K562 (cell line): ENCODE data around the gene TCOF1. TPM values are rescaled to one million over a fixed set of nuclear protein-coding genes. Genes with fewer than 3 reads are reported as not detected.

Experiments
- ATAC-seq: fragments of 200-7000 bp; cut with Tn5 transposase; 3 replicates; pipeline ENCODE4 v1.9.1; 2020; ENCODE audit warnings: moderate library complexity
- BruUV-seq: library from RNA; stranded (reverse); fragments of 400-500 nt; replicated peaks from 2 replicates; lab custom pipeline; 2021; lab: Mats Ljungman, UMichigan
- CTCF ChIA-PET: fragments of 300-600 bp; formaldehyde crosslinking; extraction: SDS; loops from one replicate; lab custom pipeline; 2021; ENCODE audit warnings: low intra/inter-chr PET ratio; lab: Yijun Ruan, JAX
- POLR2A ChIA-PET: fragments of 300-600, 350-650 bp; sonication (Branson Sonifier 250); formaldehyde crosslinking; extraction: SDS; loops from one replicate; lab custom pipeline; 2021; ENCODE audit warnings: antibody characterized with exemption, inconsistent platforms; lab: Yijun Ruan, JAX
- DNase-seq, 4 experiments: peaks; one replicate each; pipeline versions ENCODE4 v3.0.0 to v3.0.0-alpha.2; 2011 to 2018; ENCODE audit warnings: low spot score in 3 of 4, mixed read lengths in 3 of 4; ENCODE audit errors: extremely low read depth in 1 of 4
- FAIRE-seq: peaks from 2 replicates; lab custom pipeline; 2011; peaks lifted over from hg19 to GRCh38; lab: Jason Lieb, UNC
- H2AFZ ChIP-seq: 2 replicates; pipeline ENCODE4 v1.6.0; 2011; ENCODE audit warnings: low read depth, low read length, control low read depth, inconsistent platforms
- H3K27ac ChIP-seq: fragments of 200-600 bp; 3 replicates; pipeline ENCODE4 v1.8.0; 2011; ENCODE audit warnings: low read depth, mild to moderate bottlenecking, control low read depth, inconsistent platforms, low read length, moderate library complexity, mixed read lengths; ENCODE audit errors: extremely low read depth
- H3K27me3 ChIP-seq, 2 experiments: fragments of 300-600 bp in 1 of 2; 2 replicates in 1 of 2; 3 replicates in 1 of 2; pipeline versions ENCODE4 v1.6.0 to v1.8.0; 2011; ENCODE audit warnings: inconsistent platforms in 2 of 2, low read length in 2 of 2, mild to moderate bottlenecking in 1 of 2, mixed read lengths in 1 of 2, moderate library complexity in 1 of 2; ENCODE audit not compliant: control insufficient read depth in 2 of 2, insufficient read depth in 2 of 2
- H3K36me3 ChIP-seq: fragments of 300-600 bp; 3 replicates; pipeline ENCODE4 v1.8.0; 2011; ENCODE audit warnings: mild to moderate bottlenecking, low read length, inconsistent platforms; ENCODE audit not compliant: control insufficient read depth, insufficient read depth
- H3K4me1 ChIP-seq, 2 experiments: fragments of 200-600 bp in 1 of 2; replicated peaks in 1 of 2; 2 replicates in 1 of 2; 3 replicates in 1 of 2; pipeline versions ENCODE4 v1.5.1 to v1.8.0; 2011; ENCODE audit warnings: inconsistent platforms in 2 of 2, low read length in 2 of 2, mild to moderate bottlenecking in 1 of 2, mixed read lengths in 1 of 2, moderate library complexity in 1 of 2; ENCODE audit not compliant: control insufficient read depth in 2 of 2, insufficient read depth in 2 of 2
- H3K4me2 ChIP-seq: 2 replicates; pipeline ENCODE4 v1.6.1; 2011; ENCODE audit warnings: low read length, control low read depth, inconsistent platforms, mixed read lengths; ENCODE audit not compliant: insufficient read depth
- H3K4me3 ChIP-seq: fragments of 200-600 bp; sonication (generic), shearing (Covaris generic); 2 replicates; pipeline ENCODE4 v1.5.1; 2016; ENCODE audit warnings: control low read depth, inconsistent platforms
- H3K79me2 ChIP-seq: fragments of 200-600 bp; 3 replicates; pipeline ENCODE4 v1.8.0; 2011; ENCODE audit warnings: low read length, inconsistent platforms; ENCODE audit not compliant: control insufficient read depth, insufficient read depth
- H3K9ac ChIP-seq, 2 experiments: 2 replicates each; pipeline versions ENCODE4 v1.6.0 to v1.6.1; 2011; ENCODE audit warnings: low read depth in 2 of 2, low read length in 2 of 2, control low read depth in 1 of 2, inconsistent platforms in 1 of 2, mild to moderate bottlenecking in 1 of 2, mixed read lengths in 1 of 2; ENCODE audit not compliant: insufficient read depth in 1 of 2
- H3K9me1 ChIP-seq: one replicate; pipeline ENCODE4 v1.6.0; 2011; ENCODE audit warnings: inconsistent platforms, mild to moderate bottlenecking, low read length, moderate library complexity; ENCODE audit not compliant: control insufficient read depth, insufficient read depth
- H3K9me3 ChIP-seq: replicated peaks from 2 replicates; pipeline ENCODE4 v1.5.1; 2011; ENCODE audit warnings: low read depth, low read length, inconsistent platforms; ENCODE audit not compliant: control insufficient read depth, insufficient read depth
- H4K20me1 ChIP-seq: replicated peaks from 2 replicates; pipeline ENCODE4 v1.6.1; 2011; ENCODE audit warnings: low read length, inconsistent platforms, mixed read lengths; ENCODE audit not compliant: control insufficient read depth, insufficient read depth
- CBFA2T3 ChIP-seq: fragments of 450-650 bp; IDR thresholded peaks from 2 replicates; pipeline ENCODE4 v1.6.1; 2017
- DPF2 ChIP-seq: fragments of 450-650 bp; IDR thresholded peaks from 2 replicates; pipeline ENCODE4 v1.6.1; 2016
- ESRRA ChIP-seq: fragments of 450-650 bp; IDR thresholded peaks from 2 replicates; pipeline ENCODE4 v1.6.1; 2014; ENCODE audit warnings: low read depth, mild to moderate bottlenecking, moderate library complexity, borderline replicate concordance
- EZH2 ChIP-seq: IDR thresholded peaks from 2 replicates; pipeline ENCODE4 v1.6.1; 2012; ENCODE audit warnings: low read depth, mild to moderate bottlenecking, inconsistent platforms, low read length, borderline replicate concordance
- FOXK2 ChIP-seq, 2 experiments: fragments of 450-650 bp; IDR thresholded peaks in 1 of 2; conservative IDR thresholded peaks in 1 of 2; 2 replicates each; pipeline ENCODE4 v1.6.1; 2016; ENCODE audit warnings: low read depth in 2 of 2, mild to moderate bottlenecking in 1 of 2
- PATZ1 ChIP-seq: fragments of 250-450 bp; sonication (Bioruptor Pico); IDR thresholded peaks from 2 replicates; pipeline ENCODE4 v1.5.0; 2020; ENCODE audit warnings: mild to moderate bottlenecking, borderline replicate concordance
- PHB ChIP-seq: fragments of 250-450 bp; sonication (Bioruptor Pico); IDR thresholded peaks from 2 replicates; pipeline ENCODE4 v1.5.0; 2021
- REST ChIP-seq, 2 experiments: fragments of 450-650 bp; formaldehyde crosslinking in 1 of 2; IDR thresholded peaks; 2 replicates each; pipeline versions ENCODE4 v1.4.0 to v1.6.1; 2014 to 2020; ENCODE audit warnings: mild to moderate bottlenecking in 2 of 2, borderline replicate concordance in 1 of 2, low read depth in 1 of 2
- ZNF12 ChIP-seq: sonication (generic); formaldehyde crosslinking; IDR thresholded peaks from 2 replicates; pipeline ENCODE4 v1.4.0; 2020; ENCODE audit warnings: mild to moderate bottlenecking, missing genetic modification reagents
- WGBS: fragments of 100-300 bp; shearing (Covaris generic); methylation state at CpG from one replicate; pipeline ENCODE4 v1.1.6; 2016; ENCODE audit warnings: low coverage, mixed read lengths; ENCODE audit not compliant: insufficient coverage; ENCODE audit errors: missing lambda C conversion rate; 5-methylcytosine and 5-hydroxymethylcytosine counted together
- in situ Hi-C: fragments of 300-500 bp; cut with MboI; formaldehyde crosslinking; loops from 4 replicates; pipeline ENCODE4 v1.15.0; 2018; ENCODE audit warnings: inconsistent platforms, mixed read lengths
- intact Hi-C: fragments of 100-400 bp; cut with micrococcal nuclease; formaldehyde crosslinking; loops from 2 replicates; pipeline ENCODE4 v1.14.2; 2022
- polyA plus RNA-seq, 8 experiments: library from polyadenylated mRNA; depleted of rRNA in 4 of 8; stranded (reverse) in 5 of 8; unstranded in 3 of 8; fragments of >200 nt; fragmentation: Nextera tagmentation in 2 of 8; fragmentation: Illumina TruSeq in 1 of 8; extraction: Ambion mirVana in 2 of 8; extraction: Trizol in 1 of 8; gene quantifications; 2 replicates each; pipeline versions ENCODE4 v1.2.1 to v1.2.3, GENCODE V29; 2011 to 2014; ENCODE audit warnings: inconsistent platforms in 1 of 8, missing spikeins in 1 of 8
- total RNA-seq, 7 experiments: library from RNA; depleted of rRNA in 6 of 7; stranded (reverse); fragments of >200 nt in 6 of 7; fragmentation: Illumina TruSeq in 2 of 7; extraction: Trizol in 2 of 7; gene quantifications; 2 replicates each; pipeline versions ENCODE4 v1.2.1 to v1.2.3, GENCODE V29; 2011 to 2021; ENCODE audit warnings: low replicate concordance in 1 of 7

TCOF1 gene
- total and polyA plus RNA-seq, 9 of the 15 experiments (the other 6 are each of a cell fraction or from before 2014, with no cell fraction given), result 9.8 to 134 (median 61.7) TPM

- no peak for TF ChIP-seq EZH2
- no peak for TF ChIP-seq ZNF12 (CRISPR knock-in tag)
- TF ChIP-seq FOXK2 (conservative IDR thresholded peaks at IDR 0.05 in 1 of 2, IDR thresholded peaks at IDR 0.05 in 1 of 2; ENCODE audit: low read depth in 2 of 2), result no peak
- no peak for TF ChIP-seq DPF2
- TF ChIP-seq ESRRA, result no peak
- no peak for TF ChIP-seq PATZ1 (CRISPR knock-in tag)
These were observed 18.3 kb upstream of the TCOF1 start (continued) for GRCh38 chr5:150339165-150339564.

GRCh38 chr5:150339841-150340240 is 17.7 kb upstream of the TCOF1 start:
- H3K9me3 ChIP-seq, result no peaks in the 10 kb centered on the region
- no peak overlapping the region for H3K4me3 ChIP-seq
- no peaks in the 10 kb centered on the region for H3K79me2 ChIP-seq
- peaks cover 11 to 30% of the 10 kb centered on the region in 2 experiments; a peak in 4 of 5 replicates for H3K27me3 ChIP-seq
- H3K4me2 ChIP-seq, result no peak overlapping the region
- no peaks in the 10 kb centered on the region for H3K36me3 ChIP-seq
- no TSS peak for BruUV-seq
- no peaks in the 10 kb centered on the region for H4K20me1 ChIP-seq
- no peak overlapping the region for H2AFZ ChIP-seq
- H3K4me1 ChIP-seq, result no peaks in the 10 kb centered on the region
- in situ Hi-C loops, result no loop called here
- 8% methylated on average over 4 of the region's 4 CpGs for WGBS
- no peak for DNase-seq
- no peak overlapping the region for H3K9ac ChIP-seq
- ChIA-PET CTCF (no interaction called here), POLR2A (interaction anchor here (0.6 to 0.7 kb wide), 4 partner anchors 49 to 173 kb away, joined by 3 to 4 read pairs (median 3); partner anchors contain the start of gene CDX1)
- ATAC-seq, result no peak
- no peak for TF ChIP-seq REST (IDR thresholded peaks at IDR 0.05; ENCODE audit: borderline replicate concordance)
- no peak for TF ChIP-seq REST (CRISPR knock-in tag; IDR thresholded peaks at IDR 0.05; ENCODE audit: low read depth)
- TF ChIP-seq PHB, result no peak
- no peak for TF ChIP-seq CBFA2T3
- intact Hi-C loops, result no loop called here
- no peak overlapping the region for H3K27ac ChIP-seq
- H3K9me1 ChIP-seq, result no peaks in the 10 kb centered on the region
- FAIRE-seq, result no peak
